ENCODE measurements around the gene GDPD3.
"Not testable (repeated sequence)": the region's sequence is repeated elsewhere in the genome, so short reads cannot be mapped to it uniquely, and the experiment has no call there.

Gene GDPD3

GRCh38 chr16:30113031-30113710 is at the start of gene GDPD3:
GDPD3 (minus strand) TSS chr16:30113537; CDS start chr16:30113478, 59 bp downstream.
- DNase-seq: no peak

GRCh38 chr16:30157214-30157613 is 43.9 kb upstream of the GDPD3 start:
- DNase-seq: no peak

GRCh38 chr16:30155188-30155587 is 41.9 kb upstream of the GDPD3 start:
- DNase-seq: no peak

GRCh38 chr16:30152517-30152916 is 39.2 kb upstream of the GDPD3 start:
- no peak for DNase-seq

GRCh38 chr16:30151091-30151490 is 37.8 kb upstream of the GDPD3 start:
- no peak for DNase-seq

GRCh38 chr16:30149250-30149930 is 36.1 kb upstream of the GDPD3 start:
- DNase-seq: no peak

- DNase-seq: no peak
Observed at GRCh38 chr16:30147843-30148510, 34.6 kb upstream of the GDPD3 start.

GRCh38 chr16:30145657-30146056 is 32.3 kb upstream of the GDPD3 start:
- DNase-seq: no peak

GRCh38 chr16:30144917-30145316 is 31.6 kb upstream of the GDPD3 start:
- DNase-seq: no peak

- DNase-seq: no peak
Observed at GRCh38 chr16:30144017-30144416, 30.7 kb upstream of the GDPD3 start.

- DNase-seq: no peak
Observed at GRCh38 chr16:30143347-30143702, 30.0 kb upstream of the GDPD3 start.

GRCh38 chr16:30142672-30143346 is 29.5 kb upstream of the GDPD3 start:
- DNase-seq: no peak

GRCh38 chr16:30141750-30142149 is 28.4 kb upstream of the GDPD3 start:
- no peak for DNase-seq

- DNase-seq: no peak
Observed at GRCh38 chr16:30139583-30140481, 26.5 kb upstream of the GDPD3 start.

- no peak for DNase-seq
Observed at GRCh38 chr16:30137897-30138296, 24.6 kb upstream of the GDPD3 start.

- DNase-seq: no peak
Observed at GRCh38 chr16:30136971-30137605, 23.8 kb upstream of the GDPD3 start.

GRCh38 chr16:30132591-30132990 is 19.3 kb upstream of the GDPD3 start:
- no peak for DNase-seq

- no peak for DNase-seq
Observed at GRCh38 chr16:30131869-30132475, 18.6 kb upstream of the GDPD3 start.

GRCh38 chr16:30127993-30128392 is 14.7 kb upstream of the GDPD3 start:
- DNase-seq: no peak

- DNase-seq: not testable (repeated sequence)
Observed at GRCh38 chr16:30125690-30126089, 12.4 kb upstream of the GDPD3 start.

- DNase-seq: no peak
Observed at GRCh38 chr16:30124985-30125379, 11.6 kb upstream of the GDPD3 start.

All from cerebellar nuclear complex (tissue), 1 donor.